GM19324 (cell line): ENCODE data around the gene BZW2.

Experiments used
- ATAC-seq: cut with Tn5 transposase; IDR thresholded peaks from one replicate; pipeline ENCODE4 v1.9.1; 2021; ENCODE audit warnings: mild to moderate bottlenecking, moderate library complexity; ENCODE audit not compliant: unreplicated experiment, low FRiP score

BZW2 gene

DNA sequence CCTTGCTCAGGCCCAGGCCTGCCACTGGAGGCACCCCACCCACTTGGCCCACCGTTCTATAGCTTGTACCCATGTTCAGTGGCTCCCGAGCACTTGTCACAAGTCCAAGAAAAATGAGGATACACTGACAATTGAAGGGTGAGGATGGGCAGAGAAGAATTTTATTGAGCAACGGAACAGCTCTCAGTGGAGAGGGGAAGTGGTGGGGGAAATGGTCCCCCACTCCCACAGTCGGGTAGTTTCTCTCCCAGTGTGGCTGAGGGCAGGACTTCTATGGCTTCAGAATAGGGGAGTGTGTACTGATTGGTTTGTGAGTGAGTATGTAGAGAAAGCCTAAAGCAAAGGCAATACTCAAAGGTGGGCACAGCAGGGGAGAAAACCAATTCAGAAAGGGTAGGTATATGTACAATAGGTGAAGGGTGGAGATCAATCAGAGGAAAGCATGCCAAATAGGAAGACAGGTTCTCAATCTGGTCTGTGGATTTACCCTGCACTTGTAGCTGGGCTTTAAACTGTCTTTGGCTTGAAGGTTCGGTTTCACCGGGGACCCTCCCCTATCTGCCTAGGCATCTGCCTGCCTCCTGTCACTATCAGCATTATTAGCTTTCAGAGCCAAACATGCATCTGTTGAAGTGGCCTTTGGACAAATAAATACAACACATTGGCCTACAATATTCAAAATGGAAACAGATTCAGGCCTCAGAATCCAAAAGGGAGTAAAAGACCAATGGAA is 98.7 kb downstream of the BZW2 start:
- ATAC-seq, result no peak

DNA sequence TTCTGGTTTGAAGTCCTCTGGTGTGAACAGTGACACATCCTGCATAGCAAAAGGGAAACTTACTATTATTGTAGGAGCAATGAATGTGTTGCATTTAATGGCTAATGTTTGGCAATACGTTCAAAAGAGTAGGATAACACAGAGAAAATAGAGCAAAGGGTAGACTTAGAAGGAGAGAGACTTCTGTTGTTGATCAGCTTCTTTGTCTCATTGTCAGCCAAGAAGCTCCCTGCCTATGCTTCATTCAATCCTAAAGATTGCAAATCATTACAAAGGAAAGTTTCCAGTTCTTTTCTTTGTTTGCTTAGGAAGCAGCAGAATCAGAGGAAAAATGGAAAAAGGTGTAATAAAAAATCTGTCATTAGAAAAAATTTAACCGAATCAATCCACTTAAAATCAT is 99.7 kb downstream of the BZW2 start:
- ATAC-seq, result no peak

DNA sequence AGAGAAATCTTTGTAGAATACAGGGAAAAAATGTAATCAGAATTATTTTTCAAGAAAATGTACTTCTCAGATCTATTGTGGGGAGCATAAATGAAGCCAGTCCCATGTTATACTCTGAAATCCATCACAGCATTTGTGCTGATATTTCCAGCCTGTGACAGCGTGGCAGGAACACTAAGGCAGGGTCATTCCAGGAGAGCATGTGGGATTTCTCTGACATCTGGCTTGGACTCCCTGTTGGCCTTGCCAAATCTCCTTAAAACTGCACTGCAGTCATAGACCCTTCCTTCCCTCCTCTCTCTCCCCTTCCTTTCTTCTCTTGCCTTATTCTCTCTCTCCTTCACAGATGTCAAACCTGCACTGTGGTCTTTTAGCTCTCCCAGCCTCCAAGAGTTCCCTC is 101.1 kb downstream of the BZW2 start:
- ATAC-seq, result no peak

DNA sequence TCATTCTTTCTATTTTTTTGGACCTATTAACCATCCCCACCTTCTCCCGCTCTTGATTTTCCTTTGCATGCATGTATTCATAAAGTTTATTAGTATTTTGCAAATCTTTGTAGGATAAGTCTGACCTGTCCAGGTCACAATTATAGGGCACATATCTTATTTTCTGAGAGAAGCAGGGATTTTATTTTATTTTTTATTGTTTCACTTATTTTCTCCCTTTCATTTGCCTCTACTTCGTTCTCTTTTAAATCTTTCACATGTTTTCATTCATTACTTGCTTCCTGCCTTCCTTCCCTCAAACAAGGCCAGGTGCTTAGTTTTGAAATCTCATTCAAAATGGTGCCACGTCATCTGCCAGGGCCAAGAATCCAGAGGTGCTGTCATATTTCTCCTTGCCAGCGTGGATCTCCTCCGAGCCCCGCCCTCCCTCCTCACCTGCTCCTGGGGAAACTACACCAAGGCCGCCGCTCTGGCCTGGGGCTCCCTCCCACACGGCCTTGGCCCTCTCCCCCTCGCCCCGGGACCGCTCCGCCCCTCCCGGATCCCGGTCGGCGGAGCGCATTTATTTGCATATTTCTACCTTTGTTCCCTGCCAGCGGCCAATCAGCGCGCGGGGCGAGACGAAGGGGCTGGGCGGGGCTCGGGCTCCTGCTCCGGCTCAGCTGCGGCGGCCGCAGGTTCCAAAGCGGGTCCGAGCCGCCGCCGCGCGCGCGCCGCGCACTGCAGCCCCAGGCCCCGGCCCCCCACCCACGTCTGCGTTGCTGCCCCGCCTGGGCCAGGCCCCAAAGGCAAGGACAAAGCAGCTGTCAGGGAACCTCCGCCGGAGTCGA is 107.3 kb downstream of the BZW2 start, which contains the start of gene TSPAN13:
TSPAN13 (plus strand) TSS at position 654 of the 830 bp plus-strand sequence. CDS start 213 bp downstream, outside the sequence.
- ATAC-seq, result peak; percentile 51

DNA sequence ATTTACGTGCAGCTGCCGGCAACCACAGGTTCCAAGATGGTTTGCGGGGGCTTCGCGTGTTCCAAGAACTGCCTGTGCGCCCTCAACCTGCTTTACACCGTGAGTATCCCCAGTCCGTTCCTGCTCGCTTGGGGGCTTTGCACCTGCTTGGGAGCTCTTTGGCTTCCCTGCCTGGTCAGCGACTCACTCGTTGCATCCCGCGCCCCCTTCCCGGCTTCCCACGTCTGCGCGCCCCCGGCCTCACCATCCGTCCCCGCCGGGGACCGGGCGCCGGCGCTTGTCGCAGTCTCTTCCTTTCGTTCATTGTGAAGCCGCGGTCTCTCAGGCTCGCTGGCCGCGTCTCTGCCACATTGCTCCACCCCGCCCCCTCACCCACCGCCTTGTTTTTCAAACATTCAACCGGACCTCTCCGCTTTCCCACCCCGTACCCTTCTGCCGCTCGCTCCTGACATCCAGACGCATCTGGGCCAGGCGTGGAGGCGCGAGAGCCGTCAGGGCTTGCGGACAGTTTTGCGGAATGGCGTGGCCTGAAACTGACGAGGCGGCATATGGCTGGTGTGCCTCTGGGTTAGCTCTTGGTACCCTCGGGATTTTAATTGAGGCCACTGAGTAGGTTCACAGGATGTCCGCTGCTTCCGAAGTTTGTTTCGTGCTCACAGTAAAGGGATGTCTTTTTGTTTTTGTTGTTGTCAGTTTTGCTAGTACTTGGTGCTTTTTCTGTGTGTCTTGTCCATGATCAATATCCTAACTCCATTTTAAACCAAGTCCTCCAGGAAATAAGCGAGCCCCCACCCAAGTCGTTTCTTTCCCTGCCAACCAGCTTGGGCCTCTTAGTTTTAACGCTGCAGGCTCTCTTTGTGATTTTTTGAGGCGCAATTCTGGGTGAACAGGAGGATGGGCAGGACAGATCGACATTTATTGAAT is 108.2 kb downstream of the BZW2 start:
- no peak for ATAC-seq

DNA sequence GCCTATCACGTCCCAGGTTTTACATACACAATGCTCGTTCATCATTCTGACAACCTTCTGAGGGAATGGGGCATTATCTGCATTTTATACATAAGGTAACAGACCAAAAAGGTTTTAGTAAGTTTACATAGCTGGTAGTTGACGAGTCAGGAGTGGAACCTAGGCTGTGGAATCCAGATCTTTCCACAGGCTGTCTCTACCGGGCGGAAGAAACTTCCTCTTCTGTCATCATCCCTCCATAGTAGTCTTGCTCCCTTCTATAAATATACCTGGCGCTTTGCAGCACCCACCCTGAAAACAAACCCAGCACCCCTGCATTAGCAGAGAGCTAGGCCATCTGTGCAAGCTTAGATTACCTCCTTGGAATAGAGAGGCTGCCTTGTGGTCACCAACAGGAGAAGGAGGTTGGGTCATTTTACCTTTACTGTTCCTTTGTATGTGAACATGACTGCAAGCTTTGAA is 108.9 kb downstream of the BZW2 start:
- ATAC-seq, result no peak

DNA sequence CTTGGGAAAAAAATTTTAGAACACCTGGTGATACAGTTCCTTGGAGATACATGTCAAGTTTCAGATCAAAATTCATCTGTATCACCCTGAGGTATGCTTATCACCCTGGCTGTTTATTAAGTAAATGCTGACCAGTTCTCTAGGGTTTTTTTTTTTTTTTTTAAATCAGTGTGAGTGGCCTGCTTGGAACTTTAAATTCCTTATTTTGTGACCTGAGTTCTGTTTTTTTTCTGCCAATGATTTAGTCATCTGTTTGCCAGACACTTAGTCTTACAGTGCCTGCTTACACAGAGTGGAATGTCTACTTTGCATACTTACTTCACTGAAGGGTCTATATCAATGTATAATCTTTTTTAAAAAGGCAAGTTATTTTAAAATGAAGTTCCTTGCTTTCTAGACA is 109.4 kb downstream of the BZW2 start:
- no peak for ATAC-seq
